Panc1 (cell line): Measurements from ENCODE around the gene SYCN. TPM values are rescaled to one million over a fixed set of nuclear protein-coding genes. Genes with fewer than 3 reads are reported as not detected.

ENCODE experiments used
- ATAC-seq: fragments of 200-7000 bp; cut with Tn5 transposase; 2 replicates; pipeline ENCODE4 v1.9.1; 2020; ENCODE audit warnings: mild to moderate bottlenecking, moderate library complexity
- BruUV-seq: library from RNA; stranded (reverse); fragments of 400-500 nt; replicated peaks from 2 replicates; lab custom pipeline; 2021; lab: Mats Ljungman, UMichigan
- CTCF ChIA-PET: fragments of 300-600 bp; sonication (Branson Sonifier 250); formaldehyde crosslinking; loops from one replicate; lab custom pipeline; 2022; ENCODE audit warnings: antibody characterized with exemption; lab: Charles Lee
- POLR2A ChIA-PET: fragments of 300-600 bp; sonication (Branson Sonifier 250); formaldehyde crosslinking; loops from one replicate; lab custom pipeline; 2022; ENCODE audit warnings: antibody characterized with exemption; lab: Charles Lee
- DNase-seq: peaks from one replicate; pipeline ENCODE4 v3.0.0-alpha.2; 2010; ENCODE audit warnings: low read depth, low spot score
- H3K27ac ChIP-seq: 2 replicates; pipeline ENCODE4 v1.5.1; 2011; ENCODE audit warnings: mild to moderate bottlenecking, low read length, inconsistent platforms
- H3K27me3 ChIP-seq: fragments of 200-500 bp; sonication (Bioruptor generic); 2 replicates; pipeline ENCODE4 v1.6.0; 2014; ENCODE audit warnings: low read length, inconsistent platforms; ENCODE audit not compliant: control insufficient read depth, insufficient read depth
- H3K36me3 ChIP-seq: fragments of 200-500 bp; sonication (Bioruptor generic); 2 replicates; pipeline ENCODE4 v1.5.1; 2014; ENCODE audit warnings: inconsistent platforms, mild to moderate bottlenecking, low read length, moderate library complexity; ENCODE audit not compliant: control insufficient read depth, insufficient read depth
- H3K4me1 ChIP-seq: 2 replicates; pipeline ENCODE4 v1.5.1; 2011; ENCODE audit warnings: inconsistent platforms, mild to moderate bottlenecking, low read length, moderate library complexity; ENCODE audit not compliant: control insufficient read depth, insufficient read depth
- H3K4me3 ChIP-seq, 2 experiments: 2 replicates each; pipeline ENCODE4 v1.5.1; 2011 to 2012; ENCODE audit warnings: low read depth in 2 of 2, low read length in 2 of 2, mild to moderate bottlenecking in 2 of 2, inconsistent platforms in 1 of 2, moderate library complexity in 1 of 2
- H3K9me3 ChIP-seq: fragments of 200-500 bp; sonication (Bioruptor generic); 2 replicates; pipeline ENCODE4 v1.5.1; 2014; ENCODE audit warnings: low read depth, mild to moderate bottlenecking, inconsistent platforms, low read length, moderate library complexity; ENCODE audit not compliant: control insufficient read depth, insufficient read depth
- CTCF ChIP-seq: fragments of 450-650 bp; IDR thresholded peaks from 2 replicates; pipeline ENCODE4 v1.5.1; 2017; ENCODE audit warnings: mild to moderate bottlenecking
- POLR2AphosphoS5 ChIP-seq: IDR thresholded peaks from 2 replicates; pipeline ENCODE4 v1.6.1; 2012; ENCODE audit warnings: mild to moderate bottlenecking, low read depth, low read length, moderate library complexity
- REST ChIP-seq, 2 experiments: IDR thresholded peaks; 2 replicates each; pipeline ENCODE4 v1.6.1; 2011 to 2012; ENCODE audit warnings: low read depth in 2 of 2, control low read depth in 1 of 2, low read length in 1 of 2, mild to moderate bottlenecking in 1 of 2, moderate library complexity in 1 of 2; ENCODE audit not compliant: insufficient read depth in 1 of 2
- SIN3A ChIP-seq: IDR thresholded peaks from 2 replicates; pipeline ENCODE4 v1.6.1; 2012; ENCODE audit warnings: low read depth, mild to moderate bottlenecking, low read length, moderate library complexity, borderline replicate concordance; ENCODE audit not compliant: insufficient read depth
- TCF7L2 ChIP-seq: IDR thresholded peaks from 2 replicates; pipeline ENCODE4 v1.6.1; 2011; ENCODE audit warnings: mild to moderate bottlenecking, low read depth, low read length, inconsistent platforms
- in situ Hi-C: cut with HindIII; loops from 2 replicates; pipeline ENCODE4 v1.10.0; 2016; ENCODE audit warnings: low sequenced_read_pairs, low pct_unique_long_range_greater_than_20kb
- intact Hi-C: fragments of 100-400 bp; cut with micrococcal nuclease; formaldehyde crosslinking; loops from one replicate; pipeline ENCODE4 v1.10.0; 2022; ENCODE audit not compliant: unreplicated experiment
- total RNA-seq: library from RNA; stranded (reverse); gene quantifications from one replicate; pipeline ENCODE4 v1.2.1, GENCODE V29; 2021; ENCODE audit not compliant: unreplicated experiment

SYCN gene
- total RNA-seq, 1 experiment from 2014 or later = 0.33 TPM

- BruUV-seq = no TSS peak
- no peak overlapping the region for H3K4me3 ChIP-seq
- POLR2A ChIA-PET = interaction anchor here (0.6 to 1.1 kb wide), 5 partner anchors 11 to 426 kb away, joined by 3 to 9 read pairs (median 6); partner anchors contain the start of gene FBXO17
- DNase-seq (no peak), ATAC-seq (no peak)
- CTCF ChIA-PET = interaction anchor here (0.6 to 1.0 kb wide), 5 partner anchors 23 to 155 kb away, joined by 3 read pairs; partner anchors contain the start of gene LRFN1
- in situ Hi-C loops = no loop called here
- H3K27ac ChIP-seq = no peak overlapping the region
- no peaks in the 10 kb centered on the region for H3K36me3 ChIP-seq
- H3K9me3 ChIP-seq = no peaks in the 10 kb centered on the region
- H3K27me3 ChIP-seq = peaks cover 3% of the 10 kb centered on the region; the same call in 1 of the 2 replicates
- TF ChIP-seq POLR2AphosphoS5 = no peak
- no peak for TF ChIP-seq TCF7L2
- TF ChIP-seq SIN3A = no peak
- no peak for TF ChIP-seq REST (IDR thresholded peaks at IDR 0.05; ENCODE audit: insufficient read depth in 1 of 2, low read depth in 2 of 2, low read length in 1 of 2)
- no peak for TF ChIP-seq CTCF
- intact Hi-C loops = no loop called here
- H3K4me1 ChIP-seq = peaks cover 5% of the 10 kb centered on the region
These were observed 2.1 kb upstream of the SYCN start for GRCh38 chr19:39206122-39206521.

- no peak for ATAC-seq
- POLR2A ChIA-PET = interaction anchor here (0.6 to 1.0 kb wide), 3 partner anchors 91 to 427 kb away, joined by 3 to 7 read pairs (median 6); partner anchors contain the start of gene IFNL1
These were observed 1.3 kb upstream of the SYCN start for GRCh38 chr19:39205449-39205764.

More at GRCh38 chr19:39205449-39205764, 1.3 kb upstream of the SYCN start:
- H3K4me3 ChIP-seq = no peak overlapping the region
- BruUV-seq = no TSS peak
- CTCF ChIA-PET = interaction anchor here (0.6 to 1.0 kb wide), 6 partner anchors 10 to 155 kb away, joined by 3 read pairs; partner anchors contain the start of gene LRFN1
- no peaks in the 10 kb centered on the region for H3K36me3 ChIP-seq
- in situ Hi-C loops (no loop called here), intact Hi-C loops (no loop called here)
- peaks cover 3% of the 10 kb centered on the region; the same call in 1 of the 2 replicates for H3K27me3 ChIP-seq
- TF ChIP-seq SIN3A (no peak), TCF7L2 (no peak), REST (IDR thresholded peaks at IDR 0.05; ENCODE audit: insufficient read depth in 1 of 2, low read depth in 2 of 2, low read length in 1 of 2) (no peak), POLR2AphosphoS5 (no peak), CTCF (no peak)
- no peaks in the 10 kb centered on the region for H3K9me3 ChIP-seq
- no peak for DNase-seq
- peaks cover 5% of the 10 kb centered on the region for H3K4me1 ChIP-seq
- no peak overlapping the region for H3K27ac ChIP-seq
